IMR-90 (cell line): ENCODE results near the gene SMTN. TPM values are rescaled to one million over a fixed set of nuclear protein-coding genes. Genes with fewer than 3 reads are reported as not detected.

ENCODE experiments used
- ATAC-seq: fragments of 200-7000 bp; cut with Tn5 transposase; 2 replicates; pipeline ENCODE4 v1.9.1; 2020; ENCODE audit warnings: low read depth, mild to moderate bottlenecking, moderate library complexity
- BruUV-seq: library from RNA; stranded (reverse); fragments of 400-500 nt; replicated peaks from 2 replicates; lab custom pipeline; 2021; lab: Mats Ljungman, UMichigan
- CTCF ChIA-PET: fragments of 300-600 bp; formaldehyde crosslinking; extraction: SDS; loops from one replicate; lab custom pipeline; 2021; ENCODE audit warnings: antibody characterized with exemption; lab: Yijun Ruan, JAX
- POLR2A ChIA-PET: fragments of 300-600 bp; sonication (Branson Sonifier 250); formaldehyde crosslinking; loops from one replicate; lab custom pipeline; 2022; ENCODE audit warnings: antibody characterized with exemption; ENCODE audit not compliant: unreplicated experiment; lab: Charles Lee
- DNase-seq: peaks from one replicate; pipeline ENCODE4 v3.0.0; 2013
- H2AFZ ChIP-seq: replicated peaks from 2 replicates; pipeline ENCODE3; 2013; ENCODE audit warnings: low read length, mild to moderate bottlenecking; ENCODE audit not compliant: poor library complexity
- H2AK5ac ChIP-seq: 2 replicates; pipeline ENCODE4 v1.6.1; 2013; ENCODE audit warnings: low read depth, low read length, inconsistent platforms
- H2AK9ac ChIP-seq: replicated peaks from 2 replicates; pipeline ENCODE3; 2013; ENCODE audit warnings: mild to moderate bottlenecking, low read depth, low read length, moderate library complexity; ENCODE audit not compliant: poor library complexity
- H2BK120ac ChIP-seq: 2 replicates; pipeline ENCODE4 v1.6.1; 2013; ENCODE audit warnings: low read depth, low read length, inconsistent platforms
- H2BK15ac ChIP-seq: 3 replicates; pipeline ENCODE4 v1.6.1; 2013; ENCODE audit warnings: low read depth, low read length, inconsistent platforms
- H2BK20ac ChIP-seq: 2 replicates; pipeline ENCODE4 v1.6.1; 2013; ENCODE audit warnings: low read depth, mild to moderate bottlenecking, inconsistent platforms, low read length, moderate library complexity
- H2BK5ac ChIP-seq: 2 replicates; pipeline ENCODE4 v1.6.1; 2013; ENCODE audit warnings: mild to moderate bottlenecking, low read depth, low read length, inconsistent platforms; ENCODE audit not compliant: poor library complexity, severe bottlenecking
- H3K14ac ChIP-seq: replicated peaks from 2 replicates; pipeline ENCODE4 v1.6.1; 2013; ENCODE audit warnings: low read depth, low read length, inconsistent platforms
- H3K18ac ChIP-seq: 2 replicates; pipeline ENCODE4 v1.6.1; 2013; ENCODE audit warnings: low read depth, low read length, control low read depth
- H3K23ac ChIP-seq: 2 replicates; pipeline ENCODE4 v1.6.1; 2013; ENCODE audit warnings: low read depth, low read length, inconsistent platforms
- H3K27ac ChIP-seq: 2 replicates; pipeline ENCODE4 v1.5.1; 2013; ENCODE audit warnings: mild to moderate bottlenecking, control low read depth, low read length; ENCODE audit not compliant: insufficient read depth
- H3K27me3 ChIP-seq: 2 replicates; pipeline ENCODE4 v1.6.1; 2013; ENCODE audit warnings: low read length; ENCODE audit not compliant: control insufficient read depth, insufficient read depth
- H3K36me3 ChIP-seq: 2 replicates; pipeline ENCODE4 v1.6.1; 2013; ENCODE audit warnings: low read length, mixed read lengths; ENCODE audit not compliant: control insufficient read depth, insufficient read depth
- H3K4ac ChIP-seq: 2 replicates; pipeline ENCODE4 v1.6.1; 2013; ENCODE audit warnings: low read depth, low read length, inconsistent platforms
- H3K4me1 ChIP-seq: 2 replicates; pipeline ENCODE4 v1.6.1; 2013; ENCODE audit warnings: low read length, mixed read lengths; ENCODE audit not compliant: control insufficient read depth, insufficient read depth
- H3K4me2 ChIP-seq: 2 replicates; pipeline ENCODE4 v1.6.1; 2013; ENCODE audit warnings: low read depth, mild to moderate bottlenecking, control low read depth, low read length, moderate library complexity
- H3K4me3 ChIP-seq: 2 replicates; pipeline ENCODE4 v1.5.1; 2013; ENCODE audit warnings: low read depth, mild to moderate bottlenecking, control low read depth, low read length, moderate library complexity; ENCODE audit not compliant: insufficient read depth
- H3K56ac ChIP-seq: 2 replicates; pipeline ENCODE4 v1.6.1; 2013; ENCODE audit warnings: low read length, inconsistent platforms; ENCODE audit not compliant: insufficient read depth; ENCODE audit errors: extremely low read depth
- H3K79me1 ChIP-seq, 2 experiments: 2 replicates each; pipeline ENCODE4 v1.6.1; 2013; ENCODE audit warnings: low read length in 2 of 2, inconsistent platforms in 1 of 2, low read depth in 1 of 2
- H3K9ac ChIP-seq: 2 replicates; pipeline ENCODE4 v1.6.1; 2013; ENCODE audit warnings: low read depth, low read length, control low read depth
- H3K9me1 ChIP-seq: 2 replicates; pipeline ENCODE4 v1.6.1; 2013; ENCODE audit warnings: low read length, inconsistent platforms; ENCODE audit not compliant: insufficient read depth
- H3K9me3 ChIP-seq: 2 replicates; pipeline ENCODE4 v1.6.1; 2013; ENCODE audit warnings: low read length; ENCODE audit not compliant: control insufficient read depth, insufficient read depth
- H4K20me1 ChIP-seq: 2 replicates; pipeline ENCODE4 v1.6.1; 2013; ENCODE audit warnings: low read length, inconsistent platforms; ENCODE audit not compliant: insufficient read depth
- H4K5ac ChIP-seq: 2 replicates; pipeline ENCODE4 v1.6.1; 2013; ENCODE audit warnings: mild to moderate bottlenecking, low read depth, low read length, control low read depth
- H4K8ac ChIP-seq, 2 experiments: 2 replicates each; pipeline ENCODE4 v1.6.1; 2013; ENCODE audit warnings: low read depth in 2 of 2, low read length in 2 of 2, control low read depth in 1 of 2, inconsistent platforms in 1 of 2
- H4K91ac ChIP-seq: 2 replicates; pipeline ENCODE4 v1.6.1; 2013; ENCODE audit warnings: low read depth, low read length, inconsistent platforms; ENCODE audit not compliant: insufficient read depth
- POLR2A ChIP-seq: IDR thresholded peaks from 2 replicates; pipeline ENCODE4 v1.6.1; 2012; ENCODE audit warnings: mild to moderate bottlenecking, low read depth, low read length
- WGBS, 2 experiments: methylation state at CpG; one replicate each; pipeline versions ENCODE4 v1.1.5 to v1.1.7; 2013; ENCODE audit warnings: missing lambda C conversion rate in 2 of 2; ENCODE audit not compliant: insufficient read length in 1 of 2; ENCODE audit errors: extremely low coverage in 2 of 2; 5-methylcytosine and 5-hydroxymethylcytosine counted together
- dilution Hi-C: fragments of 300-500 bp; cut with HindIII; formaldehyde crosslinking; loops from one replicate; pipeline ENCODE4 v1.14.3; 2018; ENCODE audit warnings: low sequenced_read_pairs; ENCODE audit not compliant: unreplicated experiment
- in situ Hi-C: fragments of 300-500 bp; cut with MboI; formaldehyde crosslinking; loops from 3 replicates; pipeline ENCODE4 v1.14.3; 2019; ENCODE audit warnings: low sequenced_read_pairs, inconsistent platforms, mixed read lengths
- intact Hi-C: fragments of 100-400 bp; cut with micrococcal nuclease; formaldehyde crosslinking; loops from 2 replicates; pipeline ENCODE4 v1.10.0; 2022
- polyA plus RNA-seq, 3 experiments: library from polyadenylated mRNA; depleted of rRNA; stranded (reverse); fragments of >200 nt; gene quantifications; 2 replicates each; pipeline ENCODE4 v1.2.3, GENCODE V29; 2012; ENCODE audit warnings: low replicate concordance in 1 of 3
- total RNA-seq: library from RNA; depleted of rRNA; stranded (reverse); fragments of >200 nt; gene quantifications from 2 replicates; pipeline ENCODE4 v1.2.3, GENCODE V29; 2012
- TF ChIP-seq, protein P1 (sequence below): fragments of 150-350 bp; IDR thresholded peaks from 2 replicates; pipeline ENCODE4 v1.6.1; 2017; ENCODE audit warnings: mild to moderate bottlenecking, antibody characterized with exemption, low read length, low read depth

The SMTN gene
- total and polyA plus RNA-seq, 2 of the 4 experiments (the other 2 are of a cell fraction), result 53.6 to 63.7 TPM

DNA sequence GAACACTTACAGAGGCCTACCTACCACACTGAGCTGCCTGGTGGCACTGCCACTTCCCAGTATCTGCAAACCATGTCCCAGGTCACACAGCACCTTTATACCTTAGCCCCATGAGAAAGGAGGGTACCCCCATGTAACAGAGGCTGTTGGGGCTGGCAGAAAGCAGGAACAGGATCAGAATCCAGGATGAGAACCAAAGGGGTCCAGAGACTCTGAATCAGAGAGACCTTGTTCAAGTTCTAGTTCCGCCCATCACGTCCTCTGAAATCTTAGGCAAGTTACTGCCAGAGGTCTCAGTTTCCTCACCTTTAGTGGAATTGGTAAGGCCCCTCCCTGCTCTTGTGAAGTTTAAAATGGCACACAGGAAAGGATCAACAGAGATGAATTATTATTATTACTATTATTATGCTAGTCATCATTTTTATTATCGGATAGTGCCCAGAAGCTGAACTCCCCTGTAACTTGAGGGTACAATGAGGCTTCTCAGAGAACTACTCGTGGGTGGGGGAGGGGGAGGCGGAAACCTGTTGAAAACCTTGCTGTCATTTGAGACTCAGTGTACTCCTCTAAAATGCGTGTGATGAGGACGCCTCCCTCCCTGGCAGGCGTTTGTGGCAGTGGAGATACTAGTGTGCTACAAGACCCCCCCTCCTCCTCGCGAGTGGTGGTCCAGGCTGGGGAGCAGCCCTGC, 17.0 kb downstream of the SMTN start:
- TF ChIP-seq, protein P1, sequence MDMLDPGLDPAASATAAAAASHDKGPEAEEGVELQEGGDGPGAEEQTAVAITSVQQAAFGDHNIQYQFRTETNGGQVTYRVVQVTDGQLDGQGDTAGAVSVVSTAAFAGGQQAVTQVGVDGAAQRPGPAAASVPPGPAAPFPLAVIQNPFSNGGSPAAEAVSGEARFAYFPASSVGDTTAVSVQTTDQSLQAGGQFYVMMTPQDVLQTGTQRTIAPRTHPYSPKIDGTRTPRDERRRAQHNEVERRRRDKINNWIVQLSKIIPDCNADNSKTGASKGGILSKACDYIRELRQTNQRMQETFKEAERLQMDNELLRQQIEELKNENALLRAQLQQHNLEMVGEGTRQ, result no peak
- TF ChIP-seq POLR2A, result 0 out of 2 replicates have a peak, but pooled peaks have one; percentile 15
- no peak overlapping the region for H2BK15ac ChIP-seq
- H4K8ac ChIP-seq, result no peak overlapping the region; a peak in 1 of 4 replicates
- H3K18ac ChIP-seq, result no peak overlapping the region
- peak overlapping the region; percentile 21 for H2AFZ ChIP-seq
- H2AK5ac ChIP-seq, result peak overlapping the region; percentile 15
- peaks cover 6 to 43% of the 10 kb centered on the region in 2 experiments; a peak in 2 of 4 replicates for H3K79me1 ChIP-seq
- no peaks in the 10 kb centered on the region for H3K27me3 ChIP-seq
- no peaks in the 10 kb centered on the region for H3K9me3 ChIP-seq
- peaks cover 10% of the 10 kb centered on the region for H4K20me1 ChIP-seq
- peak overlapping the region; percentile 8; the same call in 1 of the 2 replicates for H3K23ac ChIP-seq
- peak overlapping the region; percentile 32 for H2BK5ac ChIP-seq
- CTCF ChIA-PET, result interaction anchor here (1.0 kb wide), 1 partner anchor 50 kb away, joined by 3 read pairs; no protein-coding TSS in a partner anchor
- BruUV-seq, result no TSS peak
- H3K4me1 ChIP-seq, result peaks cover 26% of the 10 kb centered on the region
- no peak overlapping the region for H3K4me2 ChIP-seq
- in situ Hi-C loops (no loop called here), dilution Hi-C loops (no loop called here), intact Hi-C loops (no loop called here)
- DNase-seq, result no peak
- H2BK120ac ChIP-seq, result no peak overlapping the region
- no peak overlapping the region for H2BK20ac ChIP-seq
- H2AK9ac ChIP-seq, result peak overlapping the region; percentile 51
- H4K91ac ChIP-seq, result no peak overlapping the region
- H3K4ac ChIP-seq, result peak overlapping the region; percentile 40; the same call in 1 of the 2 replicates
- WGBS, 2 experiments, result no CpG with 5 or more reads among the region's 10 CpGs
- H3K9me1 ChIP-seq, result peaks cover 16% of the 10 kb centered on the region
- ATAC-seq, result no peak
- H3K56ac ChIP-seq, result no peak overlapping the region
- H3K14ac ChIP-seq, result peak overlapping the region; percentile 63; the same call in 1 of the 2 replicates
- H4K5ac ChIP-seq, result no peak overlapping the region
- H3K36me3 ChIP-seq, result peaks cover 67% of the 10 kb centered on the region
- POLR2A ChIA-PET, result no interaction called here
- H3K4me3 ChIP-seq, result no peak overlapping the region
- 0 out of 2 replicates have a peak overlapping the region, but pooled peaks have one; percentile 2 for H3K27ac ChIP-seq
- H3K9ac ChIP-seq, result no peak overlapping the region
